GM12878 (cell line): Measurements from ENCODE around the gene C21orf58. TPM values are rescaled to one million over a fixed set of nuclear protein-coding genes. Genes with fewer than 3 reads are reported as not detected.
A peak's percentile ranks its signal among the peaks of the same experiment; 100 is the strongest.

ENCODE experiments used
- ATAC-seq: fragments of 200-7000 bp; cut with Tn5 transposase; 3 replicates; pipeline ENCODE4 v1.9.1; 2020; ENCODE audit warnings: mild to moderate bottlenecking, moderate library complexity
- BruUV-seq: library from RNA; stranded (reverse); fragments of 400-500 nt; replicated peaks from 2 replicates; lab custom pipeline; 2021; lab: Mats Ljungman, UMichigan
- CTCF ChIA-PET: fragments of 300-600 bp; sonication (Branson Sonifier 250); formaldehyde crosslinking; extraction: SDS; loops from one replicate; lab custom pipeline; 2021; ENCODE audit warnings: inconsistent platforms; lab: Yijun Ruan, JAX
- POLR2A ChIA-PET: fragments of 350-600 bp; formaldehyde crosslinking; extraction: SDS; loops from one replicate; lab custom pipeline; 2021; ENCODE audit warnings: inconsistent platforms; lab: Charles Lee
- RAD21 ChIA-PET: fragments of 300-600 bp; sonication (Branson Sonifier 250); formaldehyde crosslinking; loops from one replicate; lab custom pipeline; 2023; ENCODE audit warnings: antibody characterized with exemption; ENCODE audit not compliant: unreplicated experiment; lab: Charles Lee
- SMC1A ChIA-PET: fragments of 300-600 bp; sonication (Branson Sonifier 250); formaldehyde crosslinking; loops from one replicate; lab custom pipeline; 2023; ENCODE audit not compliant: unreplicated experiment, uncharacterized antibody; lab: Charles Lee
- DNase-seq: peaks from one replicate; pipeline ENCODE4 v3.0.0-alpha.2; 2011; ENCODE audit warnings: low read depth, low spot score
- FAIRE-seq: peaks from 3 replicates; lab custom pipeline; 2011; peaks lifted over from hg19 to GRCh38; lab: Jason Lieb, UNC
- H2AFZ ChIP-seq: 2 replicates; pipeline ENCODE4 v1.6.0; 2011; ENCODE audit warnings: low read depth, low read length, control low read depth; ENCODE audit not compliant: control insufficient read depth
- H3K27ac ChIP-seq: 2 replicates; pipeline ENCODE4 v1.5.1; 2011; ENCODE audit warnings: control low read depth; ENCODE audit not compliant: control insufficient read depth, insufficient read depth
- H3K27me3 ChIP-seq, 2 experiments: replicated peaks in 1 of 2; 2 replicates each; pipeline versions ENCODE4 v1.6.0 to v1.6.1; 2011; ENCODE audit warnings: low read length in 1 of 2; ENCODE audit not compliant: control insufficient read depth in 2 of 2, insufficient read depth in 2 of 2
- H3K36me3 ChIP-seq, 2 experiments: 2 replicates each; pipeline ENCODE4 v1.5.1; 2011; ENCODE audit warnings: low read length in 1 of 2; ENCODE audit not compliant: control insufficient read depth in 2 of 2, insufficient read depth in 2 of 2
- H3K4me1 ChIP-seq: 2 replicates; pipeline ENCODE4 v1.6.1; 2011; ENCODE audit warnings: mild to moderate bottlenecking, low read length, moderate library complexity, mixed read lengths; ENCODE audit not compliant: control insufficient read depth, insufficient read depth
- H3K4me2 ChIP-seq: 2 replicates; pipeline ENCODE4 v1.6.0; 2011; ENCODE audit warnings: control low read depth; ENCODE audit not compliant: control insufficient read depth, insufficient read depth
- H3K4me3 ChIP-seq: fragments of 200-600 bp; sonication (generic); 2 replicates; pipeline ENCODE4 v1.5.1; 2016
- H3K79me2 ChIP-seq: 2 replicates; pipeline ENCODE4 v1.6.0; 2011; ENCODE audit warnings: low read length; ENCODE audit not compliant: control insufficient read depth, insufficient read depth
- H3K9ac ChIP-seq: 2 replicates; pipeline ENCODE4 v1.8.0; 2011; ENCODE audit warnings: low read length, control low read depth, mixed read lengths; ENCODE audit not compliant: control insufficient read depth, insufficient read depth
- H3K9me3 ChIP-seq: replicated peaks from 3 replicates; pipeline ENCODE4 v1.5.1; 2011; ENCODE audit warnings: mild to moderate bottlenecking, low read length; ENCODE audit not compliant: control insufficient read depth, insufficient read depth
- H4K20me1 ChIP-seq: 2 replicates; pipeline ENCODE4 v1.6.0; 2011; ENCODE audit not compliant: control insufficient read depth, insufficient read depth
- BCLAF1 ChIP-seq: fragments of 450-650 bp; IDR thresholded peaks from 2 replicates; pipeline ENCODE4 v1.6.1; 2017; ENCODE audit warnings: antibody characterized with exemption, mild to moderate bottlenecking, moderate library complexity
- E4F1 ChIP-seq: fragments of 450-650 bp; IDR thresholded peaks from 2 replicates; pipeline ENCODE4 v1.6.1; 2018; ENCODE audit warnings: borderline replicate concordance, mild to moderate bottlenecking; ENCODE audit not compliant: partially characterized antibody
- IKZF1 ChIP-seq: fragments of 450-650 bp; conservative IDR thresholded peaks from 2 replicates; pipeline ENCODE4 v1.6.1; 2017; ENCODE audit warnings: antibody characterized with exemption, mild to moderate bottlenecking
- JUNB ChIP-seq: IDR thresholded peaks from 2 replicates; pipeline ENCODE4 v1.6.1; 2016; ENCODE audit warnings: antibody characterized with exemption, mild to moderate bottlenecking
- PBX3 ChIP-seq: IDR thresholded peaks from 2 replicates; pipeline ENCODE4 v1.6.1; 2011; ENCODE audit warnings: mild to moderate bottlenecking, low read depth, low read length, moderate library complexity; ENCODE audit not compliant: insufficient replicate concordance
- ZBTB4 ChIP-seq: fragments of 450-650 bp; formaldehyde crosslinking; IDR thresholded peaks from 2 replicates; pipeline ENCODE4 v1.4.0; 2022; ENCODE audit warnings: mild to moderate bottlenecking, moderate library complexity
- WGBS: methylation state at CpG from one replicate; pipeline ENCODE4 v1.1.6; 2016; ENCODE audit warnings: low lambda C conversion rate; ENCODE audit not compliant: insufficient replicate concordance, insufficient coverage; ENCODE audit errors: missing lambda C conversion rate; 5-methylcytosine and 5-hydroxymethylcytosine counted together
- in situ Hi-C: fragments of 300-500 bp; cut with MboI; formaldehyde crosslinking; loops from 9 replicates; pipeline ENCODE4 v1.14.3; 2018; ENCODE audit warnings: mixed read lengths
- intact Hi-C: fragments of 100-400 bp; cut with micrococcal nuclease; formaldehyde crosslinking; loops from one replicate; pipeline ENCODE4 v1.14.2; 2022; ENCODE audit not compliant: unreplicated experiment
- polyA plus RNA-seq, 11 experiments: library from polyadenylated mRNA; depleted of rRNA in 4 of 11; unstranded in 6 of 11; stranded (reverse) in 5 of 11; fragments of >200 nt; fragmentation: Nextera tagmentation in 4 of 11; fragmentation: Illumina TruSeq in 1 of 11; extraction: Ambion mirVana in 4 of 11; extraction: Trizol in 1 of 11; gene quantifications; 1 replicate in 1 of 11; 2 replicates in 10 of 11; pipeline versions ENCODE4 v1.2.1 to v1.2.3, GENCODE V29; 2011 to 2016; ENCODE audit warnings: inconsistent platforms in 2 of 11, missing spikeins in 2 of 11, low read depth in 1 of 11
- total RNA-seq, 4 experiments: library from RNA; depleted of rRNA in 3 of 4; stranded (reverse); fragments of >200 nt in 3 of 4; fragmentation: Illumina TruSeq in 1 of 4; extraction: Trizol in 1 of 4; gene quantifications; 2 replicates each; pipeline versions ENCODE4 v1.2.1 to v1.2.3, GENCODE V29; 2013 to 2021

Gene C21orf58
- total and polyA plus RNA-seq, 10 of the 15 experiments (the other 5 are each of a cell fraction or from before 2014, with no cell fraction given): 1.1 to 22.3 (median 11.8) TPM

- Histone ChIP-seq H3K27ac (no peak overlapping the region), H2AFZ (no peak overlapping the region), H4K20me1 (no peaks in the 10 kb centered on the region), H3K9me3 (peaks cover 11% of the 10 kb centered on the region; the same call in 2 of the 3 replicates), H3K36me3 (peaks cover 7 to 12% of the 10 kb centered on the region in 2 experiments; a peak in 3 of 4 replicates)
- no peak for FAIRE-seq
- 51% methylated on average over 8 of the region's 9 CpGs for WGBS
- DNase-seq: no peak
- TF ChIP-seq BCLAF1 (no peak), ZBTB4 (CRISPR knock-in tag) (no peak), IKZF1 (0 out of 2 replicates have a peak, but pooled peaks have one; percentile 7), JUNB (no peak), PBX3 (no peak), E4F1 (no peak)
- TF ChIP-seq, all 136 proteins: peak for 1
- no peak overlapping the region for H3K9ac ChIP-seq
- BruUV-seq: no TSS peak
- CTCF ChIA-PET: interaction anchor here (1.0 kb wide), 1 partner anchor 18 kb away, joined by 3 read pairs; no protein-coding TSS in a partner anchor
- RAD21 ChIA-PET: no interaction called here
- intact Hi-C loops: no loop called here
- no peaks in the 10 kb centered on the region for H3K79me2 ChIP-seq
- peak; percentile 48 for ATAC-seq
- SMC1A ChIA-PET: no interaction called here
- peak overlapping the region; percentile 7; the same call in 1 of the 2 replicates for H3K4me2 ChIP-seq
- in situ Hi-C loops: no loop called here
- H3K4me1 ChIP-seq: peaks cover 6% of the 10 kb centered on the region
- no peak overlapping the region for H3K4me3 ChIP-seq
- no peaks in the 10 kb centered on the region for H3K27me3 ChIP-seq
- POLR2A ChIA-PET: no interaction called here
Observed at GRCh38 chr21:46295177-46295770, 28.4 kb downstream of the C21orf58 start.
